Activated effector memory CD4-positive, alpha-beta T cell treated with Interleukin-2 at 50 U/mL for 16 hours (primary cell): ENCODE data around the gene SNRPD3.
"Not testable (repeated sequence)": the region's sequence is repeated elsewhere in the genome, so short reads cannot be mapped to it uniquely, and the experiment has no call there.

Source experiments
- DNase-seq: peaks from one replicate; pipeline ENCODE4 v3.0.0-alpha.2; 2020

SNRPD3 gene

DNA sequence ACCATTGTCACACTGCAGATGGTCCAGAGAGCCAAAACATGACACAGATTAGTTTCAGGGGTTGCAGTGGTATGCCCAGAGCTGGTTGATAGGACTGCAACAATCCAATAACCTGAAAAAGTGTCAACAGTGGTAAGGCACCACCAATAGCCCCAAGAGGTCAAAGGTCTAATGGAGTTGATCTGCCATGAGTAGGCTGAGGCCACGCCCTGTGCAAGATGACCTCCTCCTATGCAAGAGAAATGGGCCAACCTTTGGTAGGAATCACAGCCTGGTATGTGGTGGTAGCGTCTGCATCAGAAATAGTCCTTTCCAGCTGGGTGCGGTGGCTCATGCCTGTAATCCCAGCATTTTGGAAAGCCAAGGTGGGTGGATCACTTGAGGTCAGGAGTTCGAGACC is 20.5 kb upstream of the SNRPD3 start:
- no peak for DNase-seq

DNA sequence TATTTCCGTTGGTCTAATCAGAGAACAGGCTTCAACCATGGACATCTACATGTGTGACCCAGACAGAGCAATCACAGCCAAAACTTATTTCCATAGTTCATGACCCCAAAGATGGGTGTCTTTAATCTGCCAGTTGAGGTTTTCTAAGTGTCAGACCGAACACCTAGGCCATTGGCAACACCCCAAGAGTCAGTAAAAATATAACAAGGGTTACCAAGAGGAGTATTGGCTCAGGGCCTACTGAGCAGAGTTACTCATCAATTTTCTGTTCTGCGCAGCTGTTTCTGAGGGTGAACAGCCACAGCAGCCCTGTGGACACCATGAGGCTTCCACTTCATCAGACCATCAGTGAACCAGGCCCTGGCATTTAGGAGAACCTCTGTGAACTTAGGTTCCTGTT is 19.7 kb upstream of the SNRPD3 start:
- DNase-seq = no peak

GRCh38 chr22:24540470-24540869 is 15.3 kb upstream of the SNRPD3 start:
- no peak for DNase-seq

- DNase-seq = no peak
Observed at GRCh38 chr22:24541681-24542515, 13.9 kb upstream of the SNRPD3 start.

- no peak for DNase-seq
Observed at GRCh38 chr22:24542641-24543040, 13.2 kb upstream of the SNRPD3 start.

DNA sequence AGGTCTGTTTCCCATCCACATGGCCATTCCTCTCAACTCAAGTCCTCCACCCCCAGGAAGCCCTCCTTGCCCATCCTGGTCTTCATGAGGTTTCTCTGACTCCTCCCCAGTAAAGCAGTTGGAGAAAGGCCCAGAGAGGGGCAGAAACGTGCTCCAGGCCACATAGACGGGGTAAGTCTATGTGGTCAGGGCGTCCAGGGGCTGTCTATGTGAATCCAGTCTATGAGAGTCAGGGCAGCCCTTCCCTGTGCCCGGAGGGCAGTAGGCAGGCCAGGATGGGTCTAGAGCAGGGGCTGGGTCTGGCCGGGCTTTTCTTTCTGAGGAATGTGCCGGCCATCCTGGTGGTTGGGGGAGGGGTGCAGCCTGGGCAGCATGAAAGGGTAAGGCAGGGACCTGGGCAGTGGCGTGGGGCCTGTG is 12.6 kb upstream of the SNRPD3 start:
- DNase-seq = no peak

DNA sequence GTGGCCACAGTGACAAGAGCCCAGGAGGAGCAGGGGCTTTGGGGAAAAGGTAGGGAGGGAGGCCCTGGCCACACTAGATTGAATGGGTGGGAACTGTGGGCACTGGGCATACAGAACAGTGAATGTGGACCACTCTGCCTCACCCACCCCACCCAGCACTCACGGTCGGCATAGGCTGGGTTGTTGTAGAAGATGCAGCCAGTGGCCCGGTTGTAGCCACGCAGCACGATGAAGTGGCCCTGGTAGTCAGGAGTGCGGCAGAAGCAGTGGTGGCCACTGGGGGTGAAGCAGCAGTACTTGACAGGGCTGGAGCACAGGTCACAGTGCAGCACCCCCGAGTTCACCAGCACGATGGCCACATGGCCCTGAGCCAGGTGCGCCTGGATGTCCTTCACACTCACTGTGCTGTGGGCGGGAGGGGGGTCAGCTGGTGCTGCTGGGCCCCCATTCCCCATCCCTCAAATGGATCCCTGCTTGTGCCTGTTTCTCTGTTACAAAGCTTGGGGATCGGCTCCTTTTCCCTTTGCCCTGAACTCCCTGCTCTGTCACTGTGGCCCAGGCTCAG is 12.0 kb upstream of the SNRPD3 start:
- no peak for DNase-seq

DNA sequence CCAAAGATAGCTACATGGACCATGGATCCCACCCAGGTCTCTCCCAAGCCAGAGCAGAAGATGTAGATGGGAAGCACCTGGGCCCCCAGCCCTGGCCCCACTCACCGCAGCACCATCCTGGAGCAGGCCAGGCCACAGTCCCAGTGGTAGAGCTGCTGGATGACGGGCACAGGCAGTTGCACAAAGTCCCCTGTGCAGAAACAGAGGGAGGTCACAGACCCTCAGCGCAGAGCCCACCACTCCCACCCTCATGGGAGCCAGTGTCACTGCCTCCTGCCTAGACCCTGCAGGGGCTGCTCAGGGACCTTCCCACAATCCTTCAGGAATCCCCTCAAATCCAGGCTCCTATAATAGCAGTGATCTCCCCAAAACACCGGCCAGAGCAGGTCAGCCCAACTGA is 7.0 kb upstream of the SNRPD3 start:
- DNase-seq = no peak

- DNase-seq = no peak
Observed at GRCh38 chr22:24550028-24550901, 5.5 kb upstream of the SNRPD3 start.

DNA sequence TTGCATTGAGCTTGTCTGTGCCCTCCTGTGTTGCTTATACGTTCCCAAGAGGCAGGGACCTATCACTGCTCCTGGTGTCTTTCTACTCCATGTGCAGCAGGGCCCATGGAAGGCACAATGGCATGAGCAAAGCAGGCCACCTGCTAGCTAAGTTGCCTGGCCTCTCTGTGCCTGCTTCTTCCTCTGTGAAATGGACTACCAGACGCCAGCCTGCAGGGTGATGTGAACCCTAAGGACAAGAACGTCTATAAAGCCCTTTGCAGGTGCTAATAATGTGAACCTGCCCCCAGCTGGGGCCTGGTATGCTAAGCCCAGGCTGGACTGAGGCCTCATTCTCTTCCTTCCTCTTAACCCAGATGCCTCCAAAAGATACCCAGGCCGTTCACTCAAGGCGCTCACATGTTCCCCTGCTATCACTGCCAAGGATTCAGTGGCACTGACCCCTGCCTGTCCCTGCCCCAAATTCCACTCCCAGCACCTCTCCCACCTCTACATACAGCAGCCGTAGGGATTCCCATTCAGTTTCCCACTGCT is 4.8 kb upstream of the SNRPD3 start:
- DNase-seq = no peak

- DNase-seq = not testable (repeated sequence)
Observed at GRCh38 chr22:24552503-24553286, 3.1 kb upstream of the SNRPD3 start.

DNA sequence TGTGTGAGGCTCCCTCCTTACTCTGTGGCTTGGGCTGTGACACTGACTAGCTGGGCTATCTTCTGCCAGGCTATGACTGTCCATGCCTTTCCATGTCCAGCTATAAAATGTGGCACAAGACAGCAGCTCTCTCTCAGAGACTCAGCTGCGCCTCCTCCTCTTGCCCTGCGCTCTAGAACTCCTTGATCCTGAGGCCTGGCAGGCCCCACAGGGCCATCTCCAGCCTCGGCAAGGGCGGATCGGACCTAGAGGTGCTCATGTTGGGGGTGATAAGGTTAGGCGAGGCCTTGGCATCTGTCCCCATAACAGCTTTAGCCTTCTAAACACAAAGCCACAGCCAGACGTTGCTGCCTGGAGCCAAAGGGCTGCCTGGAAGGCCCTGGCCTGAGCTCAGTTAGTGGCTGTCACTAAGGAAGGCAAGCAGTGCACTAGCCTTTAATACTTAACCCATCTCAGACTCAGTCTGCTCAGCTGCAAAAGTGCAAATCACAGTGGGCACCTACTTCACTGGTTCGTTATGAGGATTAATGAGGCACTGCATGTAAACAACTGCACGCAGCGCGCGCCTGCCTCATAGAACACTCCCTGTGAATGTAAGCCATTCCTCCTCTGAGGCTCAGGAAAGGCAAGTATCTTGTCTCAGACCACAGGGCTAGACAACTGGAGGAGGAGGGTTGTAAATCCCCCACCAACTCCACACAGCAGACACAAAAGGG is 2.0 kb upstream of the SNRPD3 start:
- DNase-seq = no peak

DNA sequence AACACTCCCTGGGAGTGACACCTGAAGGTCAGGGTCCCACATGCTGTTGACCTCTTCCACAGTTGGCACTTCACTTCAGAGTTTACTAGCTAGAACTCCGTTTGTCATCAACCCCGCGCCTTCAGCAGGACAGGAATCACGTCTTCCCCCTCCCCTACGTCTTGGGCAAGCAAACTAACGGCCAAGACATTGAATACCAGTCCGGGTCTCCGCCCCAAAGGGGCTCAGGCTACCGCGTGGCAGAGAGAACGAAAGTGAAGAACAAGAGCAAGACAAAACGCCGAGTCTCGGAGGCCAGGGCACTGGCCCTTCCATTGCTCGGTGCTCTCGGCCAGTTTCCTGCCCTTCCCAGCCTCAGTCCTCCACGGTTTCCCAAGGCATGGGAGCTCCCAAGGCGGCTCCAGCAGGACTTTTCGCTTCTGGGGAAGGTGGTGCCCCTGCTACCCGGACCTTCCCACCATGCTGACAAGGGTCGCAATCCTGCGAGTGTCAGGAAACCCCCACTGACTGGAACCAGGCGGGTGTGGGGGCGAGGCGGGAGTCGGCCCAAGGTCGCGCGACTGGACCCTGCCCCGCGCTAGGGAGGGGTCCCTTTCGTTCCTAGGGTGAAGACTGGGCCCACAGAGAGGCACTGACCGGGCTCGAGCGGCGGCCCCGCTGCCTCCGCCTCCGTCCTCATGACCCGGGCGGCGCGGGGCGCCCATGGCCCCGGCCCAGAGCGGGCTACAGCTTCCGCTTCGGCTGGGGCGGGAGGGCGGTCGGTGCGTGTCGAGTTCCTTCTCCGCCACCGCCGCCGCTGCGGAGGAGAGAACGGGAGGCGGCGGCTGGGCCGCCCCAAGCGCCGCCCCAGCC is 1.3 kb upstream of the SNRPD3 start, which contains the start of gene GUCD1:
GUCD1 (minus strand) TSS at position 826 of the 852 bp plus-strand sequence; CDS start at position 679, 147 bp downstream.
- DNase-seq = peak; percentile 2

- no peak for DNase-seq
Observed at GRCh38 chr22:24559471-24559870, 3.7 kb downstream of the SNRPD3 start.

GRCh38 chr22:24563246-24563645 is 7.4 kb downstream of the SNRPD3 start:
- no peak for DNase-seq

DNA sequence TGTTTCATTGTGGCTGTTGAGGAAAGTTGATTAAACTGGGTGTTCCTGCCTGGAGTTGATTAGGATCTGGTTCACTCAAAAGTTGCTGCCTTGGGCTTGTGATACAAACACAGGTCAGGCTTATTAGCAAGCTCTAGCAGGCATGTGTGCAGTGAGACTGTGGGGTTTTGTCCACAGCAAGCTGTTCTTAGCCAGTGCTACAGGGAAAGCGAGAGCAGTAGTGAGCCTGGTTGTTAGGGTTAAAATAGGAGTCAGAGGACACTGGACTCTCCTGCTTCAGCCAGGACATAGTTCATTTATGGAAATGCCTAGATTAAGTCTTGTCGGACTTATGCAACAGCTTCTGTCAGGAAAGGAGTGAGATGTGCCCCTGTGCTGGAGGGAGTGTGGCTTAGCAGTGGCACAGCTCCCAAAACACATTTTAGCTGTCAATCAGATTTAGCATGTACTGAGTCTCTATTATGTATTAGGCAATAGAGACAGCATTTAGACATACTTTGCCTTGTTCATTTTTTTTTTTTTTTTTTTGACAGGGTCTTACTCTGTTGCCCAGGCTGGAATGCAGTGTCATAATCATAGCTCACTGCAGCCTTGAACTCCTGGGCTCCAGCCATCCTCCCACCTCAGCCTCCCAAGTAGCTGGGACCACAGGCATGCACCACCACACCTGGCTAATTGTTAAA is 8.7 kb downstream of the SNRPD3 start:
- no peak for DNase-seq

DNA sequence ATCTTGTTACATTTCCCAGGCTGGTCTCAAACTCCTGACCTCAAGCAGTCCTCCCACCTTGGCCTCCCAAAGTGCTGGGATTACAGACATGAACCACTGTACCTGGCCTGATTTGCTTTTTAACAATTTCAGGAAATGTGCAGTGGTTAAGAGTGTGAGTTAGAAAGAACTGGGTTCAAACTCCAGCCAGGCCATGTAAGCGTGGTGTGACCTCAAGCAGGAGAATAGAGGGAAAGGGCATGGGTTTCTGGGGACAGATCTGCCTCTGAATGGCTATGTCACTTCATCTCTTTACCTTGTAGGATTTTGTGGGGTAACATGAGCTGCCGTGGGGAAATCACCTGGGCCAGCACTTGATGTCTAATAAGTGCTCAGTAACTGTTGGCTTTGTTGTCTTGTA is 9.3 kb downstream of the SNRPD3 start:
- DNase-seq = no peak

DNA sequence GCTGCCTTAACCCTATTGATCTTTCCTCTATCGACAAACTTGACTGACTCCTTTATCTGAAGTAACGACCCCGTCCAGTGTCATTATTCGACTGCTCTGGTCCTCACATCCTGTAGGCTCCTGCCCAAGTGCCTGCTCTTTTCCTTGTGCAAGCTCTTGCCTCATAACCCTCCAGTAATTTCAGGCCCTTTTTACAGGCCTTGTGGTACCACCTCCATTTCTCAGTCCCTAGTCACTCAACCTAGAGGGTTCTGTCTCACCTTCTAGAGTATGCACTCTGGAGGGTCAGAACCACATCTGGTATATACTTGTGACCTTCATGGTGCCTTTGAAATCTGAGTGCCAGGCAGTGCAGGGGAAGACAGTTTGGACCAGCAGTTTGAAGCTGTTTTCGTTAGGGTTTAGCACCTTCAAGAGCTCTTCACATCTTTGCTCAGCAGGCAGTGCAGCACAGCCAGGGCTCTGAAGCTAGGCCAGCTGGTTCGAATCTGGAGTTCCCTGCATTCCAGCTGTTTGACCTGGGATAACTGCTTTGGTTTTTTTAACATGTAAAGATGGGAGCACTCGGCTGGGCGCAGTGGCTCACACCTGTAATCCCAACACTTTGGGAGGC is 11.2 kb downstream of the SNRPD3 start:
- DNase-seq = no peak

GRCh38 chr22:24567668-24568067 is 11.9 kb downstream of the SNRPD3 start:
- no peak for DNase-seq

- DNase-seq = no peak
Observed at GRCh38 chr22:24571266-24571665, 15.5 kb downstream of the SNRPD3 start.
